ENCODE data around the gene ROBO3. TPM values are rescaled to one million over a fixed set of nuclear protein-coding genes. Genes with fewer than 3 reads are reported as not detected.

Gene ROBO3
- total RNA-seq, 1 experiment from 2014 or later, result 30.7 TPM

- ChIA-PET RAD21 (ENCODE audit: low non-redundant PET in 1 of 2, low total read pairs in 2 of 2, uncharacterized antibody in 2 of 2, unreplicated experiment in 2 of 2) (no interaction called here), CTCF (no interaction called here), POLR2A (no interaction called here)
- TF ChIP-seq JUND (IDR thresholded peaks at IDR 0.05) (no peak), ZNF274 (IDR thresholded peaks at IDR 0.05; ENCODE audit: low read depth, low read length) (no peak), ATF3 (IDR thresholded peaks at IDR 0.05) (no peak), ELF1 (IDR thresholded peaks at IDR 0.05; ENCODE audit: borderline replicate concordance, low read depth) (no peak), CTCF (IDR thresholded peaks at IDR 0.05 in 2 of 3, conservative IDR thresholded peaks at IDR 0.05 in 1 of 3; ENCODE audit: borderline replicate concordance in 1 of 3, insufficient read depth in 1 of 3, low read depth in 2 of 3, low read length in 2 of 3) (no peak), EZH2 (IDR thresholded peaks at IDR 0.05) (no peak), YY1 (IDR thresholded peaks at IDR 0.05; ENCODE audit: extremely low read depth, insufficient replicate concordance, low read depth, low read length) (no peak), REST (IDR thresholded peaks at IDR 0.05; ENCODE audit: low read depth) (no peak), POLR2A (IDR thresholded peaks at IDR 0.05; ENCODE audit: borderline replicate concordance, extremely low read depth, insufficient read depth, insufficient read length) (no peak), EGR1 (IDR thresholded peaks at IDR 0.05; ENCODE audit: low read depth) (no peak), CEBPB (IDR thresholded peaks at IDR 0.05; ENCODE audit: low read depth) (no peak), EZH2phosphoT487 (IDR thresholded peaks at IDR 0.05; ENCODE audit: borderline replicate concordance) (no peak), TCF7L2 (IDR thresholded peaks at IDR 0.05; ENCODE audit: borderline replicate concordance, extremely low read depth, insufficient read depth, insufficient read length) (no peak), SRF (IDR thresholded peaks at IDR 0.05; ENCODE audit: low read depth) (no peak), MAX (IDR thresholded peaks at IDR 0.05) (no peak), FOSL1 (IDR thresholded peaks at IDR 0.05; ENCODE audit: low read depth) (no peak), ZBTB33 (IDR thresholded peaks at IDR 0.05; ENCODE audit: extremely low read depth, insufficient replicate concordance, low read length) (no peak)
- ATAC-seq (no peak), DNase-seq (ENCODE audit: low read depth, low spot score) (no peak)
- intact Hi-C loops (cut with micrococcal nuclease), result no loop called here
- Histone ChIP-seq H3K4me2 (ENCODE audit: low read length) (no peak overlapping the region), H4K20me1 (ENCODE audit: insufficient read depth) (no peaks in the 10 kb centered on the region), H3K9me3 (ENCODE audit: control insufficient read depth in 1 of 2, insufficient read depth in 1 of 2, low read depth in 1 of 2, low read length in 2 of 2) (no peaks in the 10 kb centered on the region), H3K27me3 (ENCODE audit: insufficient read depth, low read length) (no peaks in the 10 kb centered on the region), H3K9ac (ENCODE audit: low read length) (no peak overlapping the region), H3K79me2 (ENCODE audit: insufficient read depth, low read length) (no peaks in the 10 kb centered on the region), H3K9me2 (ENCODE audit: insufficient read depth) (no peaks in the 10 kb centered on the region), H3K27ac (ENCODE audit: low read depth, low read length) (no peak overlapping the region), H3K4me3 (replicated peaks in 1 of 2; ENCODE audit: low read depth in 1 of 2, low read length in 2 of 2) (no peak overlapping the region), H3K36me3 (ENCODE audit: control insufficient read depth in 1 of 2, insufficient read depth in 2 of 2, low read length in 2 of 2) (no peaks in the 10 kb centered on the region), H2AFZ (ENCODE audit: low read depth, low read length, poor library complexity, severe bottlenecking) (no peak overlapping the region), H3K4me1 (ENCODE audit: control insufficient read depth in 1 of 2, insufficient read depth in 2 of 2, low read length in 2 of 2) (peaks cover 0 to 5% of the 10 kb centered on the region in 2 experiments; a peak in 1 of 4 replicates)
- BruUV-seq (replicated peaks), result no TSS peak
These were observed 65.6 kb downstream of the ROBO3 start for GRCh38 chr11:124930799-124931198.
